Measurements from ENCODE around the gene TMEM40. TPM values are rescaled to one million over a fixed set of nuclear protein-coding genes. Genes with fewer than 3 reads are reported as not detected.
A peak's percentile ranks its signal among the peaks of the same experiment; 100 is the strongest.

TMEM40 gene
- total and polyA plus RNA-seq, 9 of the 15 experiments (the other 6 are each of a cell fraction or from before 2014, with no cell fraction given) = 0.11 to 0.31 (median 0.14) TPM; not detected in 6

- TF ChIP-seq SOX6 (IDR thresholded peaks at IDR 0.05) (no peak), CHD4 (IDR thresholded peaks at IDR 0.05; ENCODE audit: insufficient read depth, insufficient replicate concordance, low read depth, low read length, poor library complexity, severe bottlenecking) (no peak), CTCFL (IDR thresholded peaks at IDR 0.05; ENCODE audit: borderline replicate concordance, insufficient read depth, low read depth, low read length, poor library complexity, severe bottlenecking) (no peak)
- TF ChIP-seq, protein P1, sequence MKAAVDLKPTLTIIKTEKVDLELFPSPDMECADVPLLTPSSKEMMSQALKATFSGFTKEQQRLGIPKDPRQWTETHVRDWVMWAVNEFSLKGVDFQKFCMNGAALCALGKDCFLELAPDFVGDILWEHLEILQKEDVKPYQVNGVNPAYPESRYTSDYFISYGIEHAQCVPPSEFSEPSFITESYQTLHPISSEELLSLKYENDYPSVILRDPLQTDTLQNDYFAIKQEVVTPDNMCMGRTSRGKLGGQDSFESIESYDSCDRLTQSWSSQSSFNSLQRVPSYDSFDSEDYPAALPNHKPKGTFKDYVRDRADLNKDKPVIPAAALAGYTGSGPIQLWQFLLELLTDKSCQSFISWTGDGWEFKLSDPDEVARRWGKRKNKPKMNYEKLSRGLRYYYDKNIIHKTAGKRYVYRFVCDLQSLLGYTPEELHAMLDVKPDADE (conservative IDR thresholded peaks at IDR 0.05; ENCODE audit: control insufficient read depth, low read depth, low read length) = no peak
Measured at GRCh38 chr3:12744326-12744725, 14.7 kb downstream of the TMEM40 start (continued).

GRCh38 chr3:12743583-12743982, 15.5 kb downstream of the TMEM40 start:
- Histone ChIP-seq H3K9me3 (replicated peaks; ENCODE audit: control insufficient read depth, insufficient read depth, low read depth, low read length) (no peaks in the 10 kb centered on the region), H4K20me1 (replicated peaks; ENCODE audit: control insufficient read depth, insufficient read depth, low read length) (no peaks in the 10 kb centered on the region), H3K4me2 (ENCODE audit: insufficient read depth, low read length) (peak overlapping the region; percentile 28; the same call in 1 of the 2 replicates), H3K27ac (ENCODE audit: extremely low read depth, low read depth, low read length) (no peak overlapping the region), H2AFZ (ENCODE audit: low read depth, low read length) (no peak overlapping the region), H3K36me3 (ENCODE audit: control insufficient read depth, insufficient read depth, low read length) (no peaks in the 10 kb centered on the region), H3K79me2 (ENCODE audit: control insufficient read depth, insufficient read depth, low read length) (no peaks in the 10 kb centered on the region), H3K9me1 (ENCODE audit: control insufficient read depth, insufficient read depth, low read length) (no peaks in the 10 kb centered on the region), H3K27me3 (ENCODE audit: control insufficient read depth in 2 of 2, insufficient read depth in 2 of 2, low read length in 2 of 2) (peaks cover 25 to 32% of the 10 kb centered on the region in 2 experiments), H3K9ac (ENCODE audit: insufficient read depth in 1 of 2, low read depth in 2 of 2, low read length in 2 of 2) (peak overlapping the region in 1 of 2 experiments; percentile 23; a peak in 1 of 4 replicates), H3K4me3 (no peak overlapping the region), H3K4me1 (replicated peaks in 1 of 2; ENCODE audit: control insufficient read depth in 2 of 2, insufficient read depth in 2 of 2, low read length in 2 of 2) (peaks cover 0 to 8% of the 10 kb centered on the region in 2 experiments; a peak in 2 of 5 replicates)
- DNase-seq (ENCODE audit: extremely low read depth in 1 of 4, low spot score in 3 of 4) = no peak
- ChIA-PET POLR2A (interaction anchor here (0.8 to 1.2 kb wide), 2 partner anchors 17 to 55 kb away, joined by 3 read pairs; no protein-coding TSS in a partner anchor), CTCF (ENCODE audit: low intra/inter-chr PET ratio) (no interaction called here)
- ATAC-seq = no peak
- intact Hi-C loops (cut with micrococcal nuclease) (no loop called here), in situ Hi-C loops (cut with MboI) (loop anchor here (25.0 kb wide), 1 partner anchor 756 kb away; no protein-coding TSS in a partner anchor)
- TF ChIP-seq POLR2H (tag; IDR thresholded peaks at IDR 0.05; ENCODE audit: low read depth) (no peak), FOXA3 (CRISPR knock-in tag; conservative IDR thresholded peaks at IDR 0.05 in 1 of 2, IDR thresholded peaks at IDR 0.05 in 1 of 2) (no peak), ZFP36 (IDR thresholded peaks at IDR 0.05; ENCODE audit: low read depth, low read length, partially characterized antibody) (no peak), BRD4 (IDR thresholded peaks at IDR 0.05) (no peak), HLTF (IDR thresholded peaks at IDR 0.05) (no peak)
- TF ChIP-seq, protein P2, sequence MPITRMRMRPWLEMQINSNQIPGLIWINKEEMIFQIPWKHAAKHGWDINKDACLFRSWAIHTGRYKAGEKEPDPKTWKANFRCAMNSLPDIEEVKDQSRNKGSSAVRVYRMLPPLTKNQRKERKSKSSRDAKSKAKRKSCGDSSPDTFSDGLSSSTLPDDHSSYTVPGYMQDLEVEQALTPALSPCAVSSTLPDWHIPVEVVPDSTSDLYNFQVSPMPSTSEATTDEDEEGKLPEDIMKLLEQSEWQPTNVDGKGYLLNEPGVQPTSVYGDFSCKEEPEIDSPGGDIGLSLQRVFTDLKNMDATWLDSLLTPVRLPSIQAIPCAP (CRISPR knock-in tag; IDR thresholded peaks at IDR 0.05; ENCODE audit: borderline replicate concordance) = no peak
- FAIRE-seq = no peak
- no TSS peak for BruUV-seq (replicated peaks)
- WGBS (ENCODE audit: insufficient coverage, low coverage, missing lambda C conversion rate) = 14% methylated on average over 11 of the region's 11 CpGs
